ENCODE measurements around the gene NUP50. TPM values are rescaled to one million over a fixed set of nuclear protein-coding genes. Genes with fewer than 3 reads are reported as not detected.
A peak's percentile ranks its signal among the peaks of the same experiment; 100 is the strongest.

NUP50 gene
- total RNA-seq, 6 donors from 2014 or later: 57.9 to 115 (median 66.7) TPM

GRCh38 chr22:45202333-45203149, 38.8 kb downstream of the NUP50 start:
- WGBS, 2 donors: 94 to 96% methylated on average over 22 to 23 of the region's 36 CpGs
- no peak for ATAC-seq (ENCODE audit: low FRiP score in 2 of 2)

GRCh38 chr22:45203150-45203951, 39.6 kb downstream of the NUP50 start:
- no peak overlapping the region for H3K27ac ChIP-seq
- H3K36me3 ChIP-seq: peaks cover 5 to 71% (median 59%) of the 10 kb centered on the region in 4 donors
- DNase-seq: peak in 1 of 2 donors; percentile 72
- H3K9me3 ChIP-seq: no peaks in the 10 kb centered on the region
- no peaks in the 10 kb centered on the region for H3K27me3 ChIP-seq
- H3K4me3 ChIP-seq: no peak overlapping the region
- 93 to 95% methylated on average over 14 to 34 of the region's 40 CpGs for WGBS, 2 donors
- H3K4me1 ChIP-seq: no peaks in the 10 kb centered on the region
- ATAC-seq (ENCODE audit: low FRiP score in 2 of 2): no peak
- TF ChIP-seq CTCF (IDR thresholded peaks at IDR 0.05): no peak
- no peak for TF ChIP-seq POLR2A (IDR thresholded peaks at IDR 0.05)
- TF ChIP-seq EP300 (IDR thresholded peaks at IDR 0.05): no peak
- TF ChIP-seq POLR2AphosphoS5 (IDR thresholded peaks at IDR 0.05): no peak

More at GRCh38 chr22:45202333-45203149, 38.8 kb downstream of the NUP50 start:
- peaks cover 5 to 74% (median 66%) of the 10 kb centered on the region in 4 donors for H3K36me3 ChIP-seq
- no peaks in the 10 kb centered on the region for H3K9me3 ChIP-seq
- no peaks in the 10 kb centered on the region for H3K27me3 ChIP-seq
- H3K4me1 ChIP-seq: no peaks in the 10 kb centered on the region
- peak in 1 of 2 donors; percentile 80 for DNase-seq
- no peak overlapping the region for H3K27ac ChIP-seq
- no peak overlapping the region for H3K4me3 ChIP-seq
- TF ChIP-seq POLR2AphosphoS5 (IDR thresholded peaks at IDR 0.05) (no peak), CTCF (IDR thresholded peaks at IDR 0.05) (no peak), EP300 (IDR thresholded peaks at IDR 0.05) (no peak), POLR2A (IDR thresholded peaks at IDR 0.05) (no peak)

GRCh38 chr22:45204241-45204640, 40.5 kb downstream of the NUP50 start:
- H3K27me3 ChIP-seq: no peaks in the 10 kb centered on the region
- H3K9me3 ChIP-seq: no peaks in the 10 kb centered on the region
- no peak for ATAC-seq (ENCODE audit: low FRiP score in 2 of 2)
- WGBS, 2 donors: 79 to 94% methylated on average over 6 to 13 of the region's 13 CpGs
- no peak for TF ChIP-seq POLR2AphosphoS5 (IDR thresholded peaks at IDR 0.05)
- H3K36me3 ChIP-seq: peaks cover under 1 to 64% (median 53%) of the 10 kb centered on the region in 4 donors
- H3K4me1 ChIP-seq: no peaks in the 10 kb centered on the region
- H3K27ac ChIP-seq: no peak overlapping the region
- peak in 1 of 2 donors; percentile 19 for DNase-seq
- H3K4me3 ChIP-seq: no peak overlapping the region

GRCh38 chr22:45204819-45205218, 41.1 kb downstream of the NUP50 start:
- ATAC-seq (ENCODE audit: low FRiP score in 2 of 2): no peak
- 93 to 94% methylated on average over 12 to 14 of the region's 14 CpGs for WGBS, 2 donors
- Histone ChIP-seq H3K9me3 (no peaks in the 10 kb centered on the region), H3K36me3 (peaks cover 0 to 58% (median 47%) of the 10 kb centered on the region in 4 donors), H3K4me1 (no peaks in the 10 kb centered on the region), H3K27ac (no peak overlapping the region), H3K27me3 (no peaks in the 10 kb centered on the region), H3K4me3 (no peak overlapping the region)
- TF ChIP-seq CTCF (IDR thresholded peaks at IDR 0.05): no peak
- no peak for DNase-seq

- no peak for TF ChIP-seq CTCF (IDR thresholded peaks at IDR 0.05)
- no peak for TF ChIP-seq POLR2AphosphoS5 (IDR thresholded peaks at IDR 0.05)
- TF ChIP-seq POLR2A (IDR thresholded peaks at IDR 0.05): no peak
- TF ChIP-seq EP300 (IDR thresholded peaks at IDR 0.05): no peak
- no peak for ATAC-seq (ENCODE audit: low FRiP score in 2 of 2)
- Histone ChIP-seq H3K27ac (no peak overlapping the region), H3K36me3 (peaks cover 0 to 53% (median 45%) of the 10 kb centered on the region in 4 donors), H3K4me3 (no peak overlapping the region), H3K9me3 (no peaks in the 10 kb centered on the region), H3K4me1 (no peaks in the 10 kb centered on the region), H3K27me3 (no peaks in the 10 kb centered on the region)
- DNase-seq: peak in 1 of 2 donors; percentile 12
- WGBS, 2 donors: 92 to 95% methylated on average over 11 to 20 of the region's 20 CpGs
Observed at GRCh38 chr22:45205276-45205925, 41.7 kb downstream of the NUP50 start.
